ENCODE data around the gene CLNS1A. TPM values are rescaled to one million over a fixed set of nuclear protein-coding genes. Genes with fewer than 3 reads are reported as not detected.
A peak's percentile ranks its signal among the peaks of the same experiment; 100 is the strongest.

CLNS1A gene
- total and polyA plus RNA-seq, 8 donors, result 31.1 to 65.8 (median 52.0) TPM

- FAIRE-seq, result no peak
- intact Hi-C loops (cut with DNase I), result no loop called here
- 81% methylated on average over 2 of the region's 2 CpGs for WGBS, 2 donors
Measured at GRCh38 chr11:77604281-77604680, 33.3 kb downstream of the CLNS1A start.

DNA sequence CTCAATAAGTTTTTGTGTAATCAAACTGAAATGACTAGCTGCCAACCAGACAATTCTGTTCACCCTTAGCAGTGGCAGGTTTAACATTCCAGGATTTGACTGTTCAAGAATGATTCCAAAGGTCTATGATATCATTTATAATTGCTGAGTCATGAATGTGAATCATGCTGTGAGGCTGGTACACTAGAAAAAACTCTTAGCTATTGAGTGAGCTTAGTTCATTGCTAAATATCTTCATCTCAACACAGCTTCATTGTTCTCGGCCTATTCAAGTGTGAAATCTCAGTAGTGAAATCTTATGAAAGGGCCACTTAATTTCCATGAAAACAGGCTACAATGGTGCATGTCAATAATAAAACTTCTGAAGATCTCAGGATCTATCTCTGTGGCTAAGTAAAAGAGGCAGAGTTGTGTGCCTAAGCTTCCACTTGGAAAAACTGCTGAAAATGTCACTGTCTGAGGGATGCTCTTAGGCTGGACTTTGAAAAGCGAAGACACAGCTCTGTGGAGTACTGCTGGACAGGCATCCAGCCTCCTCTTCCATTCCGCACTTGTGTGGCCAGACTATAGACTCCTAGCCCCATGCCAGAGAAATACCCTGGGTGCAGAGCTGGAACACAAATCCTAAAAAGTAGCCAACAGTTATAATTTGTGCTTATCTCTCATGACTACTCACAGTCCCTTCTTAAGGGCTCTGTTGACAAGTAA lies 35.1 kb downstream of the CLNS1A start:
- FAIRE-seq (no peak), ATAC-seq (peak; percentile 67 to 97 (median 92)), DNase-seq (no peak)
- peaks cover 0 to 9% (median 4%) of the 10 kb centered on the region in 3 donors for H3K4me1 ChIP-seq
- no peaks in the 10 kb centered on the region for H3K9me3 ChIP-seq
- H3K4me3 ChIP-seq, result no peak overlapping the region
- WGBS, 2 donors, result 81 to 89% methylated on average over 3 of the region's 3 CpGs
- no peaks in the 10 kb centered on the region for H3K36me3 ChIP-seq
- H3K27me3 ChIP-seq, result no peaks in the 10 kb centered on the region
- TF ChIP-seq, protein P1, sequence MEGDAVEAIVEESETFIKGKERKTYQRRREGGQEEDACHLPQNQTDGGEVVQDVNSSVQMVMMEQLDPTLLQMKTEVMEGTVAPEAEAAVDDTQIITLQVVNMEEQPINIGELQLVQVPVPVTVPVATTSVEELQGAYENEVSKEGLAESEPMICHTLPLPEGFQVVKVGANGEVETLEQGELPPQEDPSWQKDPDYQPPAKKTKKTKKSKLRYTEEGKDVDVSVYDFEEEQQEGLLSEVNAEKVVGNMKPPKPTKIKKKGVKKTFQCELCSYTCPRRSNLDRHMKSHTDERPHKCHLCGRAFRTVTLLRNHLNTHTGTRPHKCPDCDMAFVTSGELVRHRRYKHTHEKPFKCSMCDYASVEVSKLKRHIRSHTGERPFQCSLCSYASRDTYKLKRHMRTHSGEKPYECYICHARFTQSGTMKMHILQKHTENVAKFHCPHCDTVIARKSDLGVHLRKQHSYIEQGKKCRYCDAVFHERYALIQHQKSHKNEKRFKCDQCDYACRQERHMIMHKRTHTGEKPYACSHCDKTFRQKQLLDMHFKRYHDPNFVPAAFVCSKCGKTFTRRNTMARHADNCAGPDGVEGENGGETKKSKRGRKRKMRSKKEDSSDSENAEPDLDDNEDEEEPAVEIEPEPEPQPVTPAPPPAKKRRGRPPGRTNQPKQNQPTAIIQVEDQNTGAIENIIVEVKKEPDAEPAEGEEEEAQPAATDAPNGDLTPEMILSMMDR (IDR thresholded peaks at IDR 0.05), result no peak
- intact Hi-C loops (cut with DNase I), result no loop called here
- peak overlapping the region in 2 of 4 donors; percentile 45 to 50 for H3K27ac ChIP-seq

More at GRCh38 chr11:77604281-77604680, 33.3 kb downstream of the CLNS1A start:
- ATAC-seq (no peak), DNase-seq (no peak)
- TF ChIP-seq, protein P1 (IDR thresholded peaks at IDR 0.05), result no peak
- H3K36me3 ChIP-seq, result no peaks in the 10 kb centered on the region
- no peak overlapping the region for H3K27ac ChIP-seq
- no peaks in the 10 kb centered on the region for H3K27me3 ChIP-seq
- no peak overlapping the region for H3K4me3 ChIP-seq
- no peaks in the 10 kb centered on the region for H3K9me3 ChIP-seq
- peaks cover 0 to 9% (median 4%) of the 10 kb centered on the region in 3 donors for H3K4me1 ChIP-seq

DNA sequence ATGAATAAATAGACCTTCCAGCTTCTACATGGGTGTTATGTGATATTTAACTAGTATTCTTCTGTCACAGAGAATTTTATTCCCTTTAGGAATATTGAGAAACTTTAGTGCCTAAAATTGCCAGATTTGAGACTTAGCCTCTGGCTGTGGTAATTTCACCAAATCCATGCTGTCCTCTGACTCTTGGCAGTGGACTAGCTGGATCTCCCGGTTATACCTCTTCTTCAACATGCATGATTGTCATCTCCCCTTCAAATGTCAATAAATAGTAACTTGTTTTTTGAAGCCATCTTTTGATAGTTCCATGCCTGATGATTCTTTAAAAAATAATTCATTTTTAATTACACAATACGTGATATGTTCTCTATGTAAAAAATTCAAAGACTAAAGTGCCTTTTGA lies 39.4 kb downstream of the CLNS1A start:
- Histone ChIP-seq H3K4me1 (peaks cover 0 to 9% (median 4%) of the 10 kb centered on the region in 3 donors), H3K9me3 (no peaks in the 10 kb centered on the region), H3K27ac (no peak overlapping the region), H3K27me3 (no peaks in the 10 kb centered on the region), H3K4me3 (no peak overlapping the region), H3K36me3 (no peaks in the 10 kb centered on the region)
- TF ChIP-seq, protein P1 (IDR thresholded peaks at IDR 0.05), result no peak
- intact Hi-C loops (cut with DNase I), result no loop called here
- WGBS, 2 donors, result 78 to 86% methylated on average over 2 of the region's 2 CpGs
- ATAC-seq (no peak), FAIRE-seq (no peak), DNase-seq (no peak)

DNA sequence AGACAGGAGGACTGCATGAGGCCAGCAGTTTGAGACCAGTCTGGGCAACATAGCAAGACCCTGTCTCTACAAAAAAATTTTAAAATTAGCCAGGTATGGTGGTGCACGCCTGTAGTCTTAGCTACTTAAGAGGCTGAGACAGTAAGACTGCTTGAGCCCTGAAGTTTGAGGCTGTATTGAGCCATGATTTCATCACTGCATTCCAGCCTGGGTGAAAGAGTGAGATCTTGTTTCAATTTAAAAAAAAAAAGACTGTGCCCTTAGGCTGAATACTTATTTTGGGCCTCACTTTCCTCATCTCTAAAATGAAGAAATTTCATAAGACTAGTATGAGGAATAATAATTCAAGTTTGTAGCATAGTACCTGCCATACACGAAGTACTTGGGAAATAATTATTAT lies 41.0 kb downstream of the CLNS1A start:
- FAIRE-seq (no peak), ATAC-seq (no peak), DNase-seq (no peak)
- Histone ChIP-seq H3K36me3 (no peaks in the 10 kb centered on the region), H3K27me3 (no peaks in the 10 kb centered on the region), H3K4me1 (peaks cover 0 to 8% (median 7%) of the 10 kb centered on the region in 3 donors), H3K4me3 (no peak overlapping the region), H3K27ac (no peak overlapping the region), H3K9me3 (no peaks in the 10 kb centered on the region)
- TF ChIP-seq, protein P1 (IDR thresholded peaks at IDR 0.05), result no peak
- WGBS, 2 donors, result 96 to 99% methylated on average over 2 of the region's 2 CpGs
- intact Hi-C loops (cut with DNase I), result no loop called here

GRCh38 chr11:77593883-77594282 lies 43.7 kb downstream of the CLNS1A start:
- Histone ChIP-seq H3K27ac (no peak overlapping the region), H3K4me3 (no peak overlapping the region), H3K27me3 (no peaks in the 10 kb centered on the region), H3K36me3 (no peaks in the 10 kb centered on the region), H3K4me1 (peaks cover 0 to 8% (median 7%) of the 10 kb centered on the region in 3 donors), H3K9me3 (no peaks in the 10 kb centered on the region)
- DNase-seq (no peak), FAIRE-seq (no peak), ATAC-seq (no peak)
- TF ChIP-seq, protein P1 (IDR thresholded peaks at IDR 0.05), result no peak
- intact Hi-C loops (cut with DNase I), result no loop called here

All from pancreas (tissue), 10 donors.